T1000 (cell line): ENCODE measurements around the gene SLC25A46.
"Not testable (repeated sequence)": the region's sequence is repeated elsewhere in the genome, so short reads cannot be mapped to it uniquely, and the experiment has no call there.

Experiments
- DNase-seq: peaks from one replicate; lab custom pipeline; 2025; ENCODE audit warnings: mixed read lengths; lab: John Stamatoyannopoulos, UW

SLC25A46 gene

GRCh38 chr5:110757118-110757729 is 18.4 kb downstream of the SLC25A46 start:
- DNase-seq = no peak

GRCh38 chr5:110760158-110760557 is 21.4 kb downstream of the SLC25A46 start:
- DNase-seq = no peak

DNA sequence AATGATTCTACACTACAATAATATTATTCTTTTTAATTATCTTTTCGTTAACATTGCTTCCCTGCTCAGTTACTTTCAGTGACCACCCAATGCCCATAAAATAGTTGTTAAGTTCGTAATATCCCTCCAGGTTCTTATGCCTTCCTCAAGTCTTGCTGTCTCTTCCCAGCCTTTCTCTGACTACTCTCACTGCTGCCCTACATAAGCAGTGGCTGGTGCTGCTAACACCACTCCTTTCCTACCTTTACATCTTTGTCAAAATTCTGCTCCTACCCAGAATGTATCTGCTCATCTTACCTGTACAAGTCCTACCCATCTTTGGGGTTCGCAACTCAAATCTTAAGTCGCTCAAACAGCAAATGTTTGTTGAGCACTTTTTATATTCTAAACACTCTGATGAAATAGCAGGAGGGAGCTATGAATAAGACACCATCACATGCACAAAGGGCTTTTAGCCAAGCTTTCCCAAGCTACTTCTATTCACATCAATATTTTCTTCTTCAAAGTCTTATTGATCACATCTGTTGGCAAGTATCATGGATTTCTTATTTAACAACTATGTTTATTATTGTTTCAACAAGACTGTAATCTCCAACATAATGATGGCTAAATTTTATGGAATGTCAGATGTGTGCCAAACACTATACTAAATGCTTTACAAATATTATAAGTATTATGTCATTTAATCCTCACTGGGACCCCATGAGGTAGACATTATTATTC is 29.5 kb downstream of the SLC25A46 start:
- no peak for DNase-seq

DNA sequence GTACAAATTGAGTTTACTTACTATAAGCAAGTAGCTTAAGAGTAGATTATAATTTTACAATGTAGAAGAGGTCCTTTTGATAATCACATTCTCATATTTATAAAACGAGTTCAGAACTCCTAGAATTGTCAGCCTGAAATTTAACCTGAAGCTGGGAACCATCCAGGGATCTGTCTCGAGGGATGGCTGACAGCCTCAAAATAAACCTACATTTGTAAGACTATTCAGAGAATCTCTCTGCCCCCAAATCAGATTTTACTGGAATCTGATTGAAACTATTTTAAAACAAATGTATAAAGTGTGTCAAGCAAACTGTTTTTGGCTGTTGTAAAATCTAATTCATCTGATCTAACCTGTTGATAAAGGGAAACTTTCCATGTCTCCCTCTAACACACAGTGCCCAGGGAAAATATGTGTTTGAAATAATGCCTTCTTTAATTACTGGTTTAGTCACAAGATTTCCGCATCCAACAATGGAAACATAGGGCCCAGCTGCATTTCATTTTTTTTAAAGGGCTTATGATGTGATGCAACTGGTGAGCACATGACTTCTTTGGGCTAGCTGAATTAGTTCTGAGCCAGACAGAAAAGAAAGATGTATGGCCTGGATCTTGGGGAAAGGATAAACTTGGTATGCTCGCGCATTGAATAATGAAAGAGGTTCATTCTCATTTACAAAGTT is 30.3 kb downstream of the SLC25A46 start:
- no peak for DNase-seq

GRCh38 chr5:110770286-110770685 is 31.5 kb downstream of the SLC25A46 start:
- no peak for DNase-seq

DNA sequence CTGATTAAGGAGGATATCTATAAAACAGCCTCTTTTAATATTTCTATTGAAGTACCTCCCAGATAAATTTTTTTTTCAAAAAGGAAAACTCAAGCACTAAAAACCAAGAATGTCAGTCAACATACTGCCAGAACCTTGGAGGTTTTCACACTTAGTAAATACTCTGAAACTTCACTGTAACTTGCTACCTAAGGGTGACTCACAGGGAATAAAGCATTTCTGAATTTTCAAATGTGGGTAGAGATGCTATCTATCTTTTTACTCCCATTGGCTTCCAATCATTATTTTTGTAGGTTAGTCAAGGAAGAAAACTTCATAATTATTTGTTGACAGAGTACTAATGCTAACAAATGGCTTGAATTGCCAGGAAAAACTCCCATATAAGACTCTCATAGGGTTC is 46.1 kb downstream of the SLC25A46 start:
- no peak for DNase-seq

DNA sequence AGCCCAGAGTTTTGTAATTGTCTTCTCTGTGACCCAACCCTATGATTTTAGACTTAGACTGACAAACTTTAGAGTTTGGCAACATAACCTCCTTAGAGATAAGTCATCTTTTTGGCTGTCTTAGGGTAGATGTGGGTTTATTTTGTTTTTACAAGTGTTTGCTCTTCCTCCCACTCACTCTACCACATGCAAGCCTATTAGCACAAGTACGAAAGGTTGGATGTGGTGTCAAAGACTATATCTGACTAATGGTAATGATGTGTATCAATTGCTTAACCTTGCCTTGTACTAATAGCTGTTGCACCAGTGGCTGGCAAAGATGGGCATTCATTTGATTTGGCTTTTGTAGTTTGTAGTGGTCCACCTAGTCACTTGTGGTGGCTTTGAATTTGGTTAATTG is 46.5 kb downstream of the SLC25A46 start:
- no peak for DNase-seq

- DNase-seq = not testable (repeated sequence)
Observed at GRCh38 chr5:110788006-110788405, 49.2 kb downstream of the SLC25A46 start.

DNA sequence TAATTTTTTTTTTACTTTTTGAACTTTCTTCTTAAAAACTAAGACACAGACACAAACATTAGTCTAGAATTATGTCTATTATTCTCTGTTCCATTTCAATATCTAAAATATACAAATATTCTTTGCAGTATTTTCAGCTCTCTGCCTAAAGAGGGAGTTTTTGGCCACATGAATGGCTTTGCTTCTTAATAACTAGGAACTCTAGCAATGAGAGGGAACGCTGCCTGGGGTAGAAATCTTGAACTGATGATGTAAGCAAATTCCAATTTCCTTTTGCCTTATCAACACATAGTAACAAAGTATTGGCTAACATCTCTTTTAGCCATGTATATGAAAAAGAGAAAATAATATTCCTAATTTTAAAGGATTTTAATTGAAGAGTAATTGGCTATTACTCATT is 51.9 kb downstream of the SLC25A46 start:
- no peak for DNase-seq

GRCh38 chr5:110802998-110803397 is 64.2 kb downstream of the SLC25A46 start:
- DNase-seq = no peak

GRCh38 chr5:110803467-110804326 is 64.9 kb downstream of the SLC25A46 start:
- no peak for DNase-seq

DNA sequence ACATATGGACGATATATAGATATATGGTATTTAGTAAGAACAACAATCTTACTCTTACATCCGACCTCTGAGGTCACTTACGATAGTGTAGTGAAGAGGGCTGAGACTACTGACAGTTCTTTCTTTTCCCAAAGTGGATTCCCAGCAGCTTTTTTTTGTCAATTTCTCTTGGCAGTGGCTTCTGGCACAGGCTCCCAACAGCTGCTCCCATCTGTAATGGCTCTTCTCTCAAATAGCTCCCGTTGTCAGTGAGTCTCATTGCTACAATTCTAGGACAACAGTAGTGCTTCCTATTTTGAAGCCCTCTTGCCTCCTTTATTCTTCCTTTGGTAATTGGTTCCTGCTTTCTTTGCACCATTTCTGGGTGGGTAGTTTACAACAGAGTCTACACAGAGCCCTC is 68.4 kb downstream of the SLC25A46 start:
- DNase-seq = no peak

DNA sequence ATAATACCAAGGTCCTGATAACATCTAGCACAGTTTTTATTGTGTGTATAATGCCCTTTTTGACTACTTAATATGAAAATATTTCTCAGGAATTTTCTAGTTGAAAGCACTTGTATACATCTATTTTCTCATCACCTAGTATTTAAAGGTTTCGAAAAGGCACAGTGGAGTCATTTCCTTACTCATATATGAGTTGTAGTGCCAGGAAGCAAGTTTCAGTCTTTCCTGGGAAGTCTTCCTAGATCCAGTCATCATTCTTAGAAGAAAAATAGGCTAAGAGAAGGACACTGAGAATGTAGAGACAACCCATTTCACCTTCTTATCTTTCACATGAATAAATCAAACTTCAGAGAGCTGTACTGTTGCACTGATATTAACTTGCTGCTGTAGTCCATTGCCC is 70.2 kb downstream of the SLC25A46 start:
- no peak for DNase-seq
